Daoy (cell line): ENCODE data around the gene TJP3. TPM values are rescaled to one million over a fixed set of nuclear protein-coding genes. Genes with fewer than 3 reads are reported as not detected.
A peak's percentile ranks its signal among the peaks of the same experiment; 100 is the strongest.

Experiments
- DNase-seq: peaks from one replicate; pipeline ENCODE4 v3.0.0-alpha.2; 2015; ENCODE audit warnings: low read depth
- total RNA-seq: library from RNA; depleted of rRNA; stranded (reverse); fragments of >200 nt; shearing (Covaris generic); gene quantifications from 2 replicates; pipeline ENCODE4 v1.2.3, GENCODE V29; 2014

Gene TJP3
- total RNA-seq, 1 experiment from 2014 or later, result not detected

DNA sequence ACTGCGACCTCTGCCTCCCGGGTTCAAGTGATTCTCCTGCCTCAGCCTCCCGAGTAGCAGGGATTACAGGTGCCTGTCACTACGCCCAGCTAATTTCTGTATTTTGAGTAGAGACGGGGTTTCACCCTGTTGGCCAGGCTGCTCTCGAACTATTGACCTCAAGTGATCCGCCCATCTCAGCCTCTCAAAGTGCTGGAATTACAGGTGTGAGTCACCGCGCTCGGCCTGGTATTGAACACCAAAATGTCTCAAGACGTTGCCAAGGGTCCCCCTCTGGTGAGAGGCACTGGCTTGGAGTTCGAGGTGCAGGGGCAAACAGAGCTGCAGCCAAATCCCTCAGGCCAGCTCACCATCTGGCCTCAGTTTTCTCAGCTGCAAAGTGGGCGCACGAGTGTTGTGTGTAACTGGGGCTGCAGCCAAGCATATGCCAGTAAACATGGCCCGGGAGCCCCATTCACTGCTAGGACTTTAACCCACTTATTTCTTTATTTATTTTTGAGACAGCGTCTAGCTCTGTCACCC lies 8.0 kb downstream of the TJP3 start:
- DNase-seq, result no peak

DNA sequence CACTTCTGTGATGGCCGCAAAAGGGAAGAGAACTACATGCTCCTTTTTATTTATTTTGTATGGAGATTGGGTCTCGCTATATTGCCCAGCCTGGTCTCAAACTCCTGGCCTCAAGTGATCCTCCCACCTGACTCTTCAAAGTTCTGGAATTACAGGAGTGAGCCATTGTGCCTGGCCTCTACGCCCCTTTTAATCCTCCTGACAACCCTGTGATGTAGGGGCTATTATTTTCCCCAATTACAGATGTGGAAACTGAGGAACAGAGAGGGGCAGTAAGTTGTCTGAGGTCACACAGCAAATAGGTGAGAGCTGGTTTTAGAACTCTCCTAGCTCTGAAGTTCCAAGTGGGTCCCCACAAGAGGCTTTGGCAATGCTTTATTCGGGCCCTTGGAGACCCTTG lies 11.7 kb downstream of the TJP3 start:
- no peak for DNase-seq

GRCh38 chr19:3720349-3720917 lies 12.2 kb downstream of the TJP3 start:
- DNase-seq, result no peak

DNA sequence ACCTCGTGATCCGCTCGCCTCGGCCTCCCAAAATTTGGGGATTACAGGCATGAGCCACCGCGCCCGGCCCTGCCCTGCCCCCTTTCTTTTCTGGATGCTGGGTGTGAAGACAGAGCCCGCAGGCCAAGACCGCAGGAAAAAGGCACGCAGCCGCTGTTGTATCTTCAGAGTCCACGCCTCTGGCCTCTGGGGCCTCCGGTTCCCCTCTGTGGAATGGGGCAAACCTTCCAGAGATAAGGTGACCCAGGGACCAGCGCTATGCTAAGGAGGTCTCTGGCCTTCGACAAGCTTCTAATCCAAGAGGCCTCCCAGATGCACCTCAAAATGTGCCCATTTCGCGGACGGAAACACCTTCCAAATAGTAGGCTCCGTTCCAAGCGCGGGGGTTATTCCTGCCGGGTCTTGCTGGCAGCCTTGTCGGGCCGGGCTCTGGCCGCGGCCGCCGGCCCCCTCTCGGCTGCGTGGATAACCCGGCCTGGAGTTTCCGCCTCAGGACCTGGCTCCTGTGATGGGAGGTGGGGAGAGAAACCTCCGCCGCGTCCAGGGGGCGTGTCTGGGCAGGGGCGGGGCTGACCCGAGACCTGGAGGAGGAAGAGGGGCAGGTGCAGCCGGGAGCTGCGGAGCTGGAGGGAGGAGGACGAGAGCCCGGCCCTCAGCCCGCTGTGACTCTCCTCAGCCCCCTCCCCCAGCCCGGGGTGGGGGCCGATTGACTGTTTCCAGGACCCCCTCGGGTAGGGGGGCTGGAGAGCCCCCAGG lies 13.1 kb downstream of the TJP3 start:
- peak; percentile 92 for DNase-seq

- DNase-seq, result no peak
Observed at GRCh38 chr19:3721887-3722442, 13.8 kb downstream of the TJP3 start.

GRCh38 chr19:3722443-3723109 lies 14.4 kb downstream of the TJP3 start:
- DNase-seq, result no peak

DNA sequence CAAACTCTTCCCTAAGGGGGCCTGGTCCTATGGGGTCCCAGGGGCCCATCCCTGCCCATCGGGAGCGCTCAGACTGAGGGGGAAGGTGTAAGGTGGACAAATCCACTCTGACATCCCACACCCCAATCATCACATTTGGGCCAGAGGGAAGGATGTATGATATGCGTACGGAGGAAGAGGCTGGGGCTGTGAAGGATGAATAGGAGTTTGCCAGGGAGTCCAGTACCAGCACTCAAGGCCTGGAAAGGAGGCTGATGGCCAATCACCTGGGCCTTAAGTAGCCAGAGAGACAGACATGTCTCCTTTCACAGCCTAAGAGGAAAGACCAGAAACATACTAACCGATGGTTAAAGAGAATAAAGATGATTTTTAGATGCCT lies 14.9 kb downstream of the TJP3 start:
- DNase-seq, result no peak

DNA sequence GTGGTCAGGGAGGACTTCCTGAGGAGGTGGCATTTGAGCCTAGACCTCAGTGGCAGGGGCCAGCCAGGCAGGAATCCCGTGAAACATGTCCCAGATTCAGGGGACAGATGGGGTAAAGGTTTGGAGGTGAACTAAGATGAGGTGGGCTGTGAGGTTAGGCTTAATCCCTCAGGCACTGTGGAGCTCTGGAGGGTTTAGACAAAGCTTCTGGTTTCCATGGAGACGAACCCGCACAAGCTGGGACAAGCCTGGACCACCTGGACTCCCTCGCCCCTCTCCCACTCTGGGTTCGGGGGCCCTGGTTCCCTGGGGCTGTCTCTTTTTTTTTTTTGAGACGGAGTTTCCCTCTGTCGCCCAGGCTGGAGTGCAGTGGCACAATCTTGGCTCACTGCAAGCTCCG lies 15.7 kb downstream of the TJP3 start:
- no peak for DNase-seq

DNA sequence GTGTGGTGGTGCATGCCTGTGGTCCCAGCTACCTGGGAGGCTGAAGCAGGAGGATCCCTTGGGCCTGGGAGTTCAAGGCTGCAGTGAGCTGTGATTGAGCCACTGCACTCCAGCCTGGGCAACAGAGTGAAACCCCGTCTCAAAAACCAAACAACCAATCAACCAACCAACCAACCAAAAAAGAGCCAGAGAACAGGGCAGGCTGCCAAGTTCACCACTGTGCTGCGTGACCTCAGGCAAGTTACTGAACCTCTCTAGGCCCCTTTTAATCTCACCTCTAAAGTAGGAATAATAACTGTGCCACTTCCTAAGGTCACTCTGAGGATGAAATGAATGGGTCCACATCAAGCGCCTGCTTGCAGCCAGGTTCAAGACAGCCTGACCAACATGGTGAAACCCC lies 16.9 kb downstream of the TJP3 start:
- DNase-seq, result no peak

GRCh38 chr19:3725640-3726310 lies 17.6 kb downstream of the TJP3 start:
- DNase-seq, result no peak

DNA sequence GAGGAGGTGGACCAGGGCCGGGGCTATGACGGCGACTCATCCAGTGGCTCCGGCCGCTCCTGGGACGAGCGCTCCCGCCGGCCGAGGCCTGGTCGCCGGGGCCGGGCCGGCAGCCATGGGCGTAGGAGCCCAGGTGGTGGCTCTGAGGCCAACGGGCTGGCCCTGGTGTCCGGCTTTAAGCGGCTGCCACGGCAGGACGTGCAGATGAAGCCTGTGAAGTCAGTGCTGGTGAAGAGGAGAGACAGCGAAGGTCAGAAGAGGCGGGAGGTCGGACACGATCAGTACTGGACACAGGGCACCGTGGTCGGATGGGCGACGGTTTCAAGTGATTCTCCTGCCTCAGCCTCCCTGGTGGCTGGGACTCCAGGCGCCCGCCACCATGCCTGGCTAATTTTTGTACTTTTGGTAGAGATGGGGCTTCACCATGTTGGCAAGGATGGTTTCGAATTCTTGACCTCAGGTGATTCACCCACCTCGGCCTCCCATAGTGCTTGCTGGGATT lies 22.3 kb downstream of the TJP3 start:
- no peak for DNase-seq

- DNase-seq, result no peak
Observed at GRCh38 chr19:3732108-3732507, 23.9 kb downstream of the TJP3 start.

DNA sequence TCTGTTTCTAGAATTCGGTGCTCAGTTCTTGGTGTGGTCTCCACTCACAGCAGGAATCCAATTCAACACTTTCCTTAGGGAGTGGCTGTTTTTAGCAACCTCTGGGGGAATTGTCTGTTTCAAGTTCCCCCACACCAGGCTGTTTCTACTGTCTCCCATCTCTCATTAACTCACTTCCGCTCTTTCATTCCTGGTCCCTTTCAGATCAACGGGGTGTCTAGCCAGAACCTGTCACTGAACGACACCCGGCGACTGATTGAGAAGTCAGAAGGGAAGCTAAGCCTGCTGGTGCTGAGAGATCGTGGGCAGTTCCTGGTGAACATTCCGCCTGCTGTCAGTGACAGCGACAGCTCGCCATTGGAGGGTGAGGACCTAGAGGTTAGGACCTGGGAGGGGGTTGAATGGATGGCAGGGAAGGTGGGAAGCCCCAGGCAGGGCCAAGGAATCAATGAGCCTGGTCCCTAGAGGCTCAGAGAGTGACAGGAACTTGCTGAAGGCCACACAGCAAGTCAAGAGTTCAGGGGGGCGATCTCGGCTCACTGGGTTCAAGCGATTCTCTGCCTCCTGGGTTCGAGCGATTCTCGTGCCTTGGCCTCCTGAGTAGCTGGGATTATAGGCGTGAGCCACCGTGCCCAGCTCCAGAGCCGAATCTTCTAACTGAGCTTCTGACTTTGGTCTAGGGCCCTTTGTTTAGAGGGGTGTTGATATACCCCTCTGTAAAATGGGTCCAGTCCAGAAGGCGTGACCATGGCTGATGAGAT lies 25.5 kb downstream of the TJP3 start:
- no peak for DNase-seq

- no peak for DNase-seq
Observed at GRCh38 chr19:3734310-3734600, 26.1 kb downstream of the TJP3 start.

- DNase-seq, result no peak
Observed at GRCh38 chr19:3736106-3736724, 28.0 kb downstream of the TJP3 start.

GRCh38 chr19:3737487-3738205 lies 29.5 kb downstream of the TJP3 start:
- DNase-seq, result no peak

DNA sequence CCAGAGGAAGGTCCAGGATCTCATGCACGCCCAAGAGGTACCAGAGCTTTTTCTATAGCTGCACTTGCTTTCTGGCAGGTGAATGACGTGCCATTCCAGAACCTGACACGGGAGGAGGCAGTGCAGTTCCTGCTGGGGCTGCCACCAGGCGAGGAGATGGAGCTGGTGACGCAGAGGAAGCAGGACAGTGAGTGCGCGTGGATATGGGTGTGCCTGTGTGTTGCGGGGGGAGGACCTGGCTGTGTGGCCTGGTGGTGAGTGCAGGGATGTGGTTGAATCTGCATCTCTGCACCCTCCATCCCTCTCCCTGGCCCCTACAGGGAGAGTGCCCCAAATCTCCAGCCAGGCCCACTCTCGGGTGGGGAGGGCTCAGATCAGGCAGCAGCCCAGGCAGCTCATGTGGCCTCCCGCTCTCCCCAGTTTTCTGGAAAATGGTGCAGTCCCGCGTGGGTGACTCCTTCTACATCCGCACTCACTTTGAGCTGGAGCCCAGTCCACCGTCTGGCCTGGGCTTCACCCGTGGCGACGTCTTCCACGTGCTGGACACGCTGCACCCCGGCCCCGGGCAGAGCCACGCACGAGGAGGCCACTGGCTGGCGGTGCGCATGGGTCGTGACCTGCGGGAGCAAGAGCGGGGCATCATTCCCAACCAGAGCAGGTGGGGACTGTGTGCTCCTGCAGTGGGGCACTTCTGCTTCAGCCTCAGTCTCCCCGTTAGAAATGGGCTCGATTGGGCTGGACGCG lies 30.5 kb downstream of the TJP3 start:
- no peak for DNase-seq

GRCh38 chr19:3740431-3740830 lies 32.2 kb downstream of the TJP3 start:
- no peak for DNase-seq

DNA sequence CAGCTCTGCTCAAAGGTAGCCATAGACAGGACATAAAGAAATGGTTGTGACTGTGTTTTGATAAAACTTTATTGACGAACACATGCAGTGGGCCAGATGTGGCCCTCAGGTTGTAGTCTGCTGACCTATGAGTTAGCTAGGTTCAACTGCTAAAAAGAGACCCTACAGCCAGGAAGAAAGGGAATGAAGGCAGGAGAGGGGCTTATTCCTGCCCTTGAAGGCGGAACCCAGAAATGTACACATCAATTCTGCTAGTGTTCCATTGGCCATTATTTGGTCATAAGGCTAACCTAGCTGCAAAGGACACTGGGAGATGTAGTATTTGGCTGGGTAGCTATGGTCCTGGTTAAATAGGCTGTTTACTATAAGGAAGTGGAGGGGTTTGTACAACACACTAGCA lies 35.3 kb downstream of the TJP3 start:
- DNase-seq, result no peak
